HG03521 (cell line): ENCODE results near the gene COL4A4.

Experiments
- ATAC-seq: cut with Tn5 transposase; IDR thresholded peaks from one replicate; pipeline ENCODE4 v1.9.1; 2021; ENCODE audit warnings: mild to moderate bottlenecking, moderate library complexity; ENCODE audit not compliant: unreplicated experiment

The COL4A4 gene

DNA sequence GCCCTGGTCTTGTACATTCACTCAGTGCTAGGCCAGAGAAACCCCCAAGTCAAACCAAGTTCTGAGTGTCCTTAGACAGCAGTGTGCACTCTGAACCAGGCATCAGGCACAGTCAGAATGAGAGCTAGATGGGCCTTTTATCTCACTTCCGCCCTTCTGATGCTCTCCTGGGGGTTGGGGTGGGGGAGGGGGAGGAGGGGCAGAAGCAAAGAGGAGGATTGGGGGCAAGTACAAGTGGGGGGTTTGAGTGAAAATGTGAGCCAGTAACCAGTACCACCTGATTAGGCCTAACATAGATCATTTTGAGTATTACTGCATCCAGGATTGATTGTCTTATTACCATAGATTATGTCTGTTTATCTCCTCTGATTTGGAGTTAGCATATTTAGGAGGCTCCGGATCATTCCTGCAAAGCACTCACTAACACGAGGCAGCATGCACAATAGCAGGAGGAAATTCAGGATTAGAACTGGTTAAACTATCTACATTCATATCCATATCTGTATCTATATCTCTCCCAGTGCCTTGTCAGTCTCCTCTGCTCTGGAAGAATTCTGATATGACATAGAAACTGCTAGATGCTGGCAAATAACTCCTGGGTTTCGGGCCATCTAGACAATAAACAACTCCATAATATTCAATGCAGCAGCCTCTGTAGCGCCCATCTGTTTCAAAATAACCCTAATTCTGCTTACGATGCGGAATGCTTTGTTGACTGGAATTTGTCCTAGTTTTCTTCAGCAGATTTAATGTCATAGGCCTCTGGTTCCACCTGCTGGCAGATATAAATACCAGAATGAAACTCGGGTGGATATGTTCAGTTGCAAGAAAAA is 179.0 kb downstream of the COL4A4 start:
- ATAC-seq = peak; percentile 97

GRCh38 chr2:226983895-226984749 is 179.9 kb downstream of the COL4A4 start:
- no peak for ATAC-seq

DNA sequence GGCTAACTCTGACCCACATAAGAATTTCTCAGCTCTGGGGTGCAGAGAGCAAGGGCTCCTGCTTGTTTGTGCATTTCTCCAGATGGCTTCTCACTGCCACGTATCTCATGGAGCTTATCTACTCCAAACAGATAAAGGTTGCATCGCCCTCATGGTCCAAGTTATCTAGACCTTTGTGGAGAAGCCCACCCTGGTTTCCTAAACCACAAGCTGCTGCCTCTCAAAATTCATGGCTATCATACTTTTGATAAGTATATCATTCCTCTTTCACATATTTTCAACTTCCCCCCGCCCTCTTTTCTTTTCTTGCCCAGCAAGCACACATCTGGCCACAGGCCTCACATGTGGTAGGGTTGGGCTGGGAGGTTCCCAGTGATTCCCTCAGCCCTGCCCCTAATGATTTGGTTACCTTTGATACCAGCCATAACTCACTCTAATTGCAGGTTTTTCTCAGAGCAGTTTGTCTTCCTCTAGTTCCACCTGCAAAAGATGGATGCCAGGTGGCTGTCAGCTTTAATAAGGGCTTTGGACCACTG is 182.1 kb downstream of the COL4A4 start:
- ATAC-seq = no peak

DNA sequence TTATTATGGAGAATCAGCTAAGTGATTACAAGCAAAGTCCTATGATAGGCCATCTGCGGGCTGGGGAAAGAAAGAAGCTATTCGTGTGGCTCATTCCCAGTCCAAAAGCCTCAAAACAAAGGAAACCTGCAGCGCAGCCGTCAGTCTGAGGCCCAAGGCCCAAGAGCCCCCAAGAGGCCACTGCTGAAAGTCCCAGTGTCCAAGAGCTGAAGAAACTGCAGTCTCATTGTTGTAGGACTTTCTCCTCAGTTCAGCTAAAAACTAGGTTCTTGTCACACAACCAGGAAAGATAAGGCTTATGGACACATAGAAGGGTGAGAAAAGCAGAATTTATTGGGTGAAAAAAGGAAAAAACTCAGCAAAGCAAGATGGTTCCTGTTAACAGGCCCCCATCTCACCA is 185.0 kb downstream of the COL4A4 start:
- no peak for ATAC-seq

GRCh38 chr2:226978300-226978699 is 185.7 kb downstream of the COL4A4 start:
- ATAC-seq = no peak

- ATAC-seq = no peak
Observed at GRCh38 chr2:226977775-226978190, 186.2 kb downstream of the COL4A4 start.

GRCh38 chr2:226973816-226974215 is 190.2 kb downstream of the COL4A4 start:
- ATAC-seq = no peak

DNA sequence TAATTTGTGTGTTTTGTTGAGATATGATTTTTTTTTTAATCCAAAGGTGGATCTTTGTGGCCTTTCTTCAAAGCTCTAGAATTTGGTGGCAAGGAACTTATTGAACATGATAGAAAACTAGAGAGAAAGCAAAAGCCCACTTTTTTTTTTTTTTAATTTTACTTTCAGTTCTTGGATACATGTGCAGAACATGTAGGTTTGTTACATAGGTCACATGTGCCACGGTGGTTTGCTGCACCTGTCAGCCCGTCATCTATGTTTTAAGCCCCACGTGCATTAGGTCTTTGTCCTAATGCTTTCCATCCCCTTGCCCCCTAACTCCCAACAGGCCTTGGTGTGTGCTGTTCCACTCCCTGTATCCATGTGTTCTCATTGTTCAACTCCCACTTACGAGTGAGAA is 192.2 kb downstream of the COL4A4 start:
- ATAC-seq = peak; percentile 39

DNA sequence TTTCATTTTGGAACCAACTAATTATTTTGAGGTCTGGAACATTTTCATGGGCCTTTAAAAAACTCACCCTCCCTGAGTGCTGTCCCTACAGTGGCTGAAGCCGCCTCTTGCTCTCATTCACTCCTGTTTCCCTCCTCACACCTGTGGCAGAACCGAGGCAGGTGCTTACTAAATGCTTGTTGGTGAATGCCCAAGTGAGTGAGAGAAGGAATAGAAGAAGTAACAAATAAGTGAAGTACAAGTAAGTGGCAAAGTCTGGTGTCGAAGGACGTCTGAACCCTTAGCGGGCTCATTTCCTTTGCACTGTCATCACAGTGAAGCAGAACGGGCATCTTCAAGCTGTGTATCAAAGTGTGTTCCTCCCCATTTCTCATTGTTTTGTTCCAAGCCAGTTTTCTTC is 192.9 kb downstream of the COL4A4 start:
- peak; percentile 41 for ATAC-seq

- peak; percentile 53 for ATAC-seq
Observed at GRCh38 chr2:226970362-226970761, 193.6 kb downstream of the COL4A4 start.

DNA sequence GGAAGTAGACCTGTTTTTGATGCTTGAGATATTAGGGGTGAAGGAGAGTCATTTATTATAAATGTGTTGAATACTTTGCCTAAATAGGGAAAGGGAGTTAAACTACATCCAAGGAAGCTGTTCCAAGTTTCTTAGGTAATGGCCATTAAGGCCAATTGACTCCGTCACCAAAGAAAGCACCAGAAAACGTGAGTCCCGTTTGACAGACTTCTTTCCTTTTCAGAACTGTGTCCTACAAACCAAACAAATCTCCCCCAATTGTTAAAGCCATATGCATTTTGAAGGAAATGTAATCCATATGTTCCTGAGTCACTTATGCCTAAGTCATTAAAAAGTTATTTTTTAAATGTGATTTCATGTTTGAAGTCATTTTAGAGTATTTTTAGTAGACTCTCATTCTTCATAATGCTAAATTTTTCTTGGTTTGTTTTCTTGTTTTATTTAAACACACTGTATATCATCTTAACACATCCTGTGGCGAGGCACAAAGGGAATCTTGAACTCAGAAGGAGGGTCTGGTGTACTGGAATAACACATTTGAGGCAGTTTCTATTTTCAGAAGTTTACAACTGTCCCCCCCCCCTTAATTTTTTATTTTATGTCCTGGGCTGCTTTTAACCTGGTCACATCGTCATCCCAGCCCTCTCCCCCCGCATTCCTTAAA is 194.5 kb downstream of the COL4A4 start:
- ATAC-seq = no peak

DNA sequence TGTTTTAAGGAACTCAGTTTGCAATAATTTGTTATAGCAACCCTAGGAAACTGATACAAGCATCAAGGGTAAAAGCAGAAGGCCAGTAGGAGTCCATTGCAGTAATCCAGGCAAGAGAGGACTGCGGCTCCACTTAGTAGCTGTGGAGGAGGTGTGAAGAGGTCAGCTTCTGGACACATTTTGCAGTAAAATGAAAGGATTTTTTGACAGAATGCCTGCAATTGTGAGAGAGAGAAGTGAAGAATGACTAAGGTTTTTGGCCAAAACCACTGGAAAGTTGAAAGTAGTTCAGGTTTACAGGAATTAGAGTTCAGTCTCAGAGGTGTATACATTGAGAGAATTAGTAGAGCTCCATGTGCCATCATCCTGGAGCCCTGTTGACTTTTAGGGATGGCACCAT is 198.6 kb downstream of the COL4A4 start:
- no peak for ATAC-seq

GRCh38 chr2:226963528-226963927 is 200.5 kb downstream of the COL4A4 start:
- ATAC-seq = no peak

- no peak for ATAC-seq
Observed at GRCh38 chr2:226962176-226962773, 201.7 kb downstream of the COL4A4 start.

- ATAC-seq = no peak
Observed at GRCh38 chr2:226959418-226959817, 204.6 kb downstream of the COL4A4 start.

DNA sequence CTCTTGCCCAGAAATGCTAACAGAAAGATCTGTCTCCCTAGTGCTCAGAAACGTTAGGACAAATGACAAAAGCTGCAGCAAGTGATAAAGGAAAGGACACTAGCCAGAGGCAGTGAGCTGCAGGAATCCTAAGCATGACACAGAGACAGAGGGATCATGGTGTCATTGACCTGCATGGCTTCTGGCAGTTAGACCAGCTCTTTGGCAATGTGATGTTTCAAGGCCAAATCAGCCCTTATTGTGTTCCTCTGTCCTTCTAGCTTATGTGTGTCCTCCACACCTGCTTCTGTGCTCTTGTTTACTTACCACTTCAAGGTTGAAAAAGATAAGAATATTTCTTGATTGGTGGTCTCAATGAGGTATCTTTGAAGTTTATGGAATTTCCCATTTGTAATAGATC is 207.3 kb downstream of the COL4A4 start:
- ATAC-seq = no peak

DNA sequence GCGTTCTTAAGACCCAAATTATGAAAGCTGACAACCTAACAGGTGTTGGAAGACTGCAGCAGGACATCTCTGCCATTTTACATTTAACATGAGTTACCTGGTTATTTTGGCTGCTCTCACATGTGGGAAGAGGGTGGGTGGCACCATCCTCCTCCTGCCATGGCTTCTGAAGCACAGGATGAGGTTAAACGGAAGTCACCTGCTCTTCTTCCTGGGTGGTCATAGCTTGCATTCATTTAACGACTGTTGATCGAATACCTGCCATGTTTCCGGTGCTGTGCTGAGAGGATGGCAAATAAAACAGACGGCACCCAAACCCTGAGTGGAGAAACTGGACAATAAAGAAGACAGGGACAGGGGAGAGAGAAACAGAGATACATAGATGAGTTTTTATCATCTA is 210.2 kb downstream of the COL4A4 start:
- no peak for ATAC-seq

DNA sequence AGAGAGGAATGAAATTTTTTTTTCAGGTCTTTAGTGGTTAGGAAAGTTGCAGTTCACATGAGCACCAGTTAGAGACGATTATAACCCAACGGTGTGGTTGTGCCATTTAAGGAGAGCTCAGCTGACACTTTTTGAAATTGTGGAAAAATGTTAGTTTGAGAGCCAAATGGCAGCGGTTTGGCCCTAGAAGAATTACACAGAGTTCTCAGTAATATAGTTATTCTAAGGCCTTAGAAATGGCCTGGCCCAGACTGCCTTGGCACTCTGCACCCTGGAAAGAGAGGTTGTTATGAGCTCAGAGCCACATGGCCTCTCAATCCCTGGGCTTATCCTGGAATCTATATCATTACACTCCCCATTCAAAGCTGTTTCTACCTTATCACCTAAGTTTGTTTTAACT is 210.8 kb downstream of the COL4A4 start:
- ATAC-seq = no peak
